Aorta (tissue), 5 donors: ENCODE measurements around the gene OR2G3. TPM values are rescaled to one million over a fixed set of nuclear protein-coding genes. Genes with fewer than 3 reads are reported as not detected.

Experiments used
- ATAC-seq: fragments of 200-7000 bp; cut with Tn5 transposase; one replicate; pipeline ENCODE4 v1.9.1; 2022; ENCODE audit warnings: moderate library complexity; ENCODE audit not compliant: low FRiP score
- DNase-seq, 2 donors: peaks; one replicate each; pipeline ENCODE4 v3.0.0-alpha.2; 2020
- H3K27ac ChIP-seq, 2 donors: one replicate each; pipeline ENCODE4 v1.5.1; 2013; ENCODE audit warnings: low read length in 2 of 2, mild to moderate bottlenecking in 2 of 2, moderate library complexity in 2 of 2, control low read depth in 1 of 2, inconsistent platforms in 1 of 2, low read depth in 1 of 2
- H3K27me3 ChIP-seq, 2 donors: one replicate each; pipeline ENCODE4 v1.6.1; 2013; ENCODE audit warnings: control low read depth in 1 of 2, low read length in 1 of 2, mild to moderate bottlenecking in 1 of 2, moderate library complexity in 1 of 2; ENCODE audit not compliant: insufficient read depth in 2 of 2, control insufficient read depth in 1 of 2
- H3K36me3 ChIP-seq, 2 donors: one replicate each; pipeline ENCODE4 v1.6.1; 2013; ENCODE audit warnings: control low read depth in 1 of 2, low read length in 1 of 2, mild to moderate bottlenecking in 1 of 2; ENCODE audit not compliant: insufficient read depth in 2 of 2, control insufficient read depth in 1 of 2
- H3K4me1 ChIP-seq, 2 donors: one replicate each; pipeline ENCODE4 v1.6.1; 2013; ENCODE audit warnings: low read length in 2 of 2, control low read depth in 1 of 2, mild to moderate bottlenecking in 1 of 2, moderate library complexity in 1 of 2; ENCODE audit not compliant: insufficient read depth in 2 of 2, control insufficient read depth in 1 of 2
- H3K4me3 ChIP-seq, 2 donors: one replicate each; pipeline ENCODE4 v1.5.1; 2013; ENCODE audit warnings: low read length in 2 of 2, control low read depth in 1 of 2, mild to moderate bottlenecking in 1 of 2
- H3K9me3 ChIP-seq: one replicate; pipeline ENCODE4 v1.6.1; 2013; ENCODE audit warnings: mild to moderate bottlenecking, low read length; ENCODE audit not compliant: control insufficient read depth
- WGBS, 2 donors: extraction: QIAGEN DNeasy Blood & Tissue Kit; methylation state at CpG; one replicate each; pipeline ENCODE4 v1.1.7; 2013; 5-methylcytosine and 5-hydroxymethylcytosine counted together
- intact Hi-C, 2 donors: fragments of 100-400 bp; cut with DNase I; formaldehyde crosslinking; loops; one replicate each; pipeline versions ENCODE4 v1.14.2 to v1.15.0; 2022
- polyA plus RNA-seq, 2 donors: library from polyadenylated mRNA; stranded (reverse); fragments of 200-250 nt; gene quantifications; one replicate each; pipeline ENCODE4 v1.2.3, GENCODE V29; 2013
- total RNA-seq, 2 donors: library from RNA; stranded (reverse); fragmentation: NEBNext Ultra II Directional; extraction: Animal tissue kit (Norgen Biotek cat#: 25700); gene quantifications; one replicate each; pipeline ENCODE4 v1.2.1, GENCODE V29; 2021
- donor health status: healthy with polysubstance abuse.
- donor health status: Bipolar disorder and iron deficiency.
- donor health status: DM: no; HTN: no; CAD: no.
- donor health status: DM: no; HTN: no; CAD: no.
- donor health status: DM: yes; HTN: yes; CAD: no.

Gene OR2G3
- total and polyA plus RNA-seq, 4 donors: not detected

- H3K9me3 ChIP-seq: peaks cover 3% of the 10 kb centered on the region
- ATAC-seq (no peak), DNase-seq (no peak)
Observed at GRCh38 chr1:247653040-247653439, 47.7 kb downstream of the OR2G3 start.

More at GRCh38 chr1:247653040-247653439, 47.7 kb downstream of the OR2G3 start:
- intact Hi-C loops: no loop called here
- Histone ChIP-seq H3K4me3 (no peak overlapping the region), H3K27ac (no peak overlapping the region), H3K4me1 (no peaks in the 10 kb centered on the region), H3K27me3 (no peaks in the 10 kb centered on the region), H3K36me3 (no peaks in the 10 kb centered on the region)
- WGBS, 2 donors: 68 to 77% methylated on average over 1 of the region's 1 CpG

Other genes starting within 250 kb of the OR2G3 start
- gene NLRP3, start 189.4 kb upstream of the OR2G3 start, total RNA-seq: 1 to 10 TPM; 7.0 to 7.1 TPM
- 1 to 10 TPM in 1 of 2 donors, under 1 TPM in 1; 0.79 to 2.9 TPM for gene NLRP3, start 189.4 kb upstream of the OR2G3 start, polyA plus RNA-seq
- not detected for gene OR2B11, start 147.5 kb upstream of the OR2G3 start, total RNA-seq
- not detected for gene OR2B11, start 147.5 kb upstream of the OR2G3 start, polyA plus RNA-seq
- not detected for gene OR2C3, start 69.1 kb upstream of the OR2G3 start, total RNA-seq
- not detected for gene OR2C3, start 69.1 kb upstream of the OR2G3 start, polyA plus RNA-seq
- under 1 TPM; 0.06 to 0.81 TPM for gene GCSAML, start 56.5 kb upstream of the OR2G3 start, total RNA-seq
- gene GCSAML, start 56.5 kb upstream of the OR2G3 start, polyA plus RNA-seq: not detected
- gene OR2G2, start 17.2 kb upstream of the OR2G3 start, total RNA-seq: not detected
- not detected for gene OR2G2, start 17.2 kb upstream of the OR2G3 start, polyA plus RNA-seq
- gene OR13G1, start 74.2 kb downstream of the OR2G3 start, total RNA-seq: not detected
- gene OR13G1, start 74.2 kb downstream of the OR2G3 start, polyA plus RNA-seq: not detected
- not detected for gene OR6F1, start 111.1 kb downstream of the OR2G3 start, total RNA-seq
- gene OR6F1, start 111.1 kb downstream of the OR2G3 start, polyA plus RNA-seq: not detected
- under 1 TPM; 0.42 to 0.62 TPM for gene OR14K1, start 133.0 kb downstream of the OR2G3 start, total RNA-seq
- gene OR14K1, start 133.0 kb downstream of the OR2G3 start, polyA plus RNA-seq: not detected
- gene OR14A2, start 142.6 kb downstream of the OR2G3 start, total RNA-seq: not detected
- not detected for gene OR14A2, start 142.6 kb downstream of the OR2G3 start, polyA plus RNA-seq
- gene OR1C1, start 155.0 kb downstream of the OR2G3 start, total RNA-seq: not detected
- gene OR1C1, start 155.0 kb downstream of the OR2G3 start, polyA plus RNA-seq: not detected
- gene OR14A16, start 218.5 kb downstream of the OR2G3 start, total RNA-seq: not detected
- not detected for gene OR14A16, start 218.5 kb downstream of the OR2G3 start, polyA plus RNA-seq
- gene OR11L1, start 236.3 kb downstream of the OR2G3 start, total RNA-seq: not detected
- gene OR11L1, start 236.3 kb downstream of the OR2G3 start, polyA plus RNA-seq: not detected